Amygdala (tissue), 56 donors: ENCODE measurements around the gene TRIB2.
"Not testable (repeated sequence)": the region's sequence is repeated elsewhere in the genome, so short reads cannot be mapped to it uniquely, and the experiment has no call there.

Experiments
- DNase-seq, 56 donors: peaks; one replicate each; lab custom pipeline; 2025; lab: John Stamatoyannopoulos, UW

Gene TRIB2

DNA sequence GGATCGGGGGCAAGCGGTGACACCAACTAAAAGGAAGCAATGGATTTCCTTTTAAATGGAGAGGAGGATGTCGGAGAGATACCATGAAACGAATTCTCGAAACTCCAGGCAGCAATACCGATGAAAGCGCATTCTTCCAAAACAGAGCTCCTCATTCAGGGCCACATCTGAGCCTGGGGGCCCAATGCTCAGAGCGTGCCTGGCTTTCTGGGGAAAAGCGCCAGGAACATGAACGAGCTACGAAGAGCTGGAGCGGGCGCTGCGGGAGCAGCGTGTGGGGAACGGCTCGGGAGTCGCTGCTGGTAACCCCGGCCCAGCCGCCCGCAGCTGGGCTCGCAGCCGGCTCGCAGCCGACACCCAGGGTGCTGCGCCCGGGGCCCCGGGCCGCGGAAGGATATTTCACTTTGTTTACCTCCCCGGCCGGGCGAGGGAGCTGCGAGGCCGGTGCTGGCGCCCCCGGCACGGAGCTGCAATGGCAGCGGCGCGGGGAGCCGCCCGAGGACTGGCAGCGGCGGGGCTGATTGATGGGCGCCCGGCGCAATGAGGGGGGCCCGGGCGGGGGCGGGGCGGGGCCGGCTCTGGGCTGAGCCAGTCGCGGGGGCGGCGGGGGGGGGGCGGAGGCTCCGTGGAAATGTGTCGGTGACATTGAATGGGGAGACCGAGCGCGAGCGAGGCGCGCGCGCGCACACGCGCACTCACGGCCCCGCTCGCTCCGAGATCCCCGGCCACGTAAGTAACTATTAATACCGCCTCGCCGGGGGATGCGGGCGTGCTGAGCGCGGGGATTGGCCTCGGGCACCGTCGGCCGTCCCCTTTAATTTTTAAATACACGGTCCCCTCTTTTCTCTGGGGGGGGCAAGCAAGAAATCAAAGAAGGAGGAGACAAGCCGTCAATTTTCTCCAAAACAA lies at the start of gene TRIB2:
Gene TRIB2 (plus strand): TSS at position 655 of the 909 bp plus-strand sequence. CDS start 1,372 bp downstream, outside the sequence.
- peak; percentile 45 to 94 (median 85) for DNase-seq

DNA sequence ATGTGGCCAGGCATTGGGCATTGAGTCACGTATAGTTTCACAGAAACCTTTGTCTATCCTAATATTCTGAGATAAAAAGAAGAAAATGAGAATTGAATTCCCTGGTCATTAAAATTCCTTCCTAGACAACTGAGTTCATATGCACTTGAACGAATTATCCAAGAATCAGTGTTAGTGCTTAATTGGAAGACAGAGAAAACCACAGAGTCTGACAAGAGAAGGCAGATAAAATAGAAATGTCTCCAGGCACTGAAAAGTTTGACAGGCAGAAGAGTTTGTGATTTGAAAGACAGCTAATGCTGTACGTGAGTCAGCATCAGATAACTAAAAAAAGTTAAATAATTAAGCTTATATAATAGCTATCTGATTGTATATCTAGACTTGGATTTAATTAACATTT lies 47.7 kb upstream of the TRIB2 start:
- no peak for DNase-seq

DNA sequence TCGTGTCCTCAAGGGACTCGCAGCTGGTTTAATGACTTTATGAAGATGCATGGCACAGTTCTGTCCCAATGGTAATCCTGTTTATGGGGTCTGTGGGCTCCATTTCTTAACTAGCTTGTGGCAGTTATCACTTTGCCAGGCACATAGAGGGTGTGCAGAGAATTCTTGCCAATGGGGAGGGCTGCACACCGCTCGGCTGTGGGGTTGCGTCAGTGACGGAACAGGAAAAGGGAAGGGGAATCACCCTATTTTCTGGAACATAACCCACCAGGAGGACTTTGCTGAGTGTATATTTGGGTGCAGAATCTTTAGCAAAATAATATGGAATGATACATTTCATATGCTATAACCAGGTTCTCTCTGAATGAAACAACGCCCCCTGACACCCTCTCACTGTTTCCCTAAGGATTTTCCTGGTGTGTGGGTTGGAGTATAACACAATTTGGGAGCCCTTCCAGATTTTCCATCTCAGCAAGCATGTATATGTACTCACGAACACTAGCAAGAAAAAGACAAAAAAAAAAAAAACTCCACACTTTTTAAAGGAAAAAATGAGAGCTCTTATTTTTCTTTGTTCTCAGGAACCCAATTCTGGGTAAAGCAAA lies 43.9 kb upstream of the TRIB2 start:
- DNase-seq, result no peak

DNA sequence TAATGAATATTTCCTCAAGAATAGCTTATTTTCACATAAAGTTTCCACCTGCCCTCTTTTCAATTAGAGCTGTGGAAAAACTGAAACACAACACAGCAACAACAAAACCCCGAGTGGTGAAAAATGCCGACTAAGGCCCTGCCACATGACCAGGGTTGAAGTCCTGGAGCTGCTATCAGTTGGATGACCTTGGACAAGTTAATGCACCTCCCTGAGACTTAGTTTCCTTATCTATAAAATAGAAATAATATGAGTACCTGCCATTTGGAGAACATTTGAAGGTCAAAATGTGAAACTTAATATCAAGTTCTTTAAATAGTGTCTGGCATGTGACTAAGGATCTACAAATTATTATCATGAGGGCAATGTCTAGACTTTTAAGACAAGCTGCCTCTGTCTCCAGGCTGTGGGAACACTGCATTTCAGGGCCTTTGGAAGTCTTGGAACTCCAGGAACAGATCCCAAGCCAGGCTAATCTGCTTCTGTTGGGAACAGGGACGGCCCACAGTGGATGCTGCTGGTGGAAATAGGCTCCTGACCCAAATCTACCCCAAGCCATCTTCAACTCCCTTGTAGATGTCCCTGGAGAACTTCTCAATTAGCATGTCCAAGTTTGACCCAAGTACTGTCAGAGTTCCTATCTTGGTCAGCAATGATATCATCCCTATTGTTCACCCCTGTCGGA lies 42.0 kb upstream of the TRIB2 start:
- DNase-seq, result no peak

DNA sequence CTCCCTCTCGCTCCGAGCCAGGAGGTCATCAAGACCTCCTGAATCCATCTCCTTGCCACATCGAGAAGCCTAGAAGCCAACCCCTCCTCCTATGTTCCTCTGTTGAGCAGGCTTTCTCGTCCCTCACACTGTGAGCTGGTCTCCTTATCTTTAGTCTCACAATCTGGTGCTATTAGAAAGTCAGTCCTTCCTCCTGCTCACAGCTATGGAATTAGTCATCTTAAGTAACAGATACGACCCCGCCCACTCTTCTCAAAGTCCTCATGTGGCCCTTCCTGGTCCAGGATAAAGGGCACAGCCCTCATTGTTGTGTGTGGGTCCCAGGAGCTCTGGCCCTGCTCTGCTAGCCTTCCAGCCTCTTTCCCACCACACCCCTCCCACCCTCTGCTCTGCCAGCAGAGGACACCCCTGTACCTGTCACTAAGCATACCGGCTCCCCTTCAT lies 41.4 kb upstream of the TRIB2 start:
- DNase-seq, result no peak

DNA sequence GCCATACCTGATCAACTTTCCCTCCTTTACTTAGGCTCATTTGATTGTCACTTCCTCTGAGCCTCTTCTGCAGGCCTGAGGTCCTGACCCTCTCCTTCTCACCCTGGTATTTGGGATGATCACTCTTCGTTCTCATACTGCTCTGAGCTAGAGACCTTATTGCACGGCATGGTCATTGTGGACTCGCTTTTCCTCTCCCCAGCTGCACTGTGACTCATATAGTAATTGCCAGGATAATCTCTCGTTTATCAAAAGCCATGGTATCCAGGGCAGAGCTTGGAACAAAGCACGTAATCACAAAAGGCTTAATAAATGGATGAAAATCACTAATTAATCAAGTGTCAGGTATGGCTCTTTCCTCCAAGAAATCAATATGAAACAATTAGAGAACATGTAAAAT lies 40.9 kb upstream of the TRIB2 start:
- no peak for DNase-seq

DNA sequence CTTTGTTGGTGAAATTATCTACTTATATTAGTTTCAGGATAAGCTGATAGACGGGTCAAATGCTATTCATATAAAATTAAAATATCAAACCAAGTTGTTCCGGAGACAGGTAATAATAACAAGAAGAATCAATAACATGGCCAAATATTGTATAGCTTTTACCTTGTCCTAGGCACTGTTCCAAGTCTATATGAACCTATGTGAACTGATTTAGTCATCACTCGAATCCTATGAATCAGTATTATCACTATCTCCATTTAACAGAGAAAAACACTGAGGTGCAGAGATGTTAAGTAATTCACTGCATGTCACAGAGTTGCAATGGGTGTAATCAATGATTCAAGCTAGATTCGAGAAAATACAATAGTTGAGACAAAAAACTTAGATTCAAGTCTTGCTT lies 40.0 kb upstream of the TRIB2 start:
- DNase-seq, result no peak

DNA sequence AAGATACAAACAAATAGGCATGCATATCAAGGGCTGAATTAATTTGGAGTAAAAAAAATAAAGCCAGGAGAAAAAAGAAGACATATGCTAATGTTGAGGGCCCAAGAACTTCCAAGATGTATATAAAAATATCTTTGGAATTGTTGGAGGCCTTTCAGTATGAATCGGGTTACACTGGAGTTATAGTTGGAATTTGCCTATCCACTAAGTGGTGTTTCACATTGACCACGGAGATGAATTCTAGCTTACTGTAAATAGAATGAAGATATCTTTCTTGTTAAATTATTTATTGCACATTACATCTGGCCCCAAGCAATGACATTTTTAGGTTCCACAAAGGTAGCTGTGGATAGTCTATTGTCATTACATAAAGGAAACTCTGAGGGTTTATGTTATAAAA lies 38.5 kb upstream of the TRIB2 start:
- DNase-seq, result no peak

DNA sequence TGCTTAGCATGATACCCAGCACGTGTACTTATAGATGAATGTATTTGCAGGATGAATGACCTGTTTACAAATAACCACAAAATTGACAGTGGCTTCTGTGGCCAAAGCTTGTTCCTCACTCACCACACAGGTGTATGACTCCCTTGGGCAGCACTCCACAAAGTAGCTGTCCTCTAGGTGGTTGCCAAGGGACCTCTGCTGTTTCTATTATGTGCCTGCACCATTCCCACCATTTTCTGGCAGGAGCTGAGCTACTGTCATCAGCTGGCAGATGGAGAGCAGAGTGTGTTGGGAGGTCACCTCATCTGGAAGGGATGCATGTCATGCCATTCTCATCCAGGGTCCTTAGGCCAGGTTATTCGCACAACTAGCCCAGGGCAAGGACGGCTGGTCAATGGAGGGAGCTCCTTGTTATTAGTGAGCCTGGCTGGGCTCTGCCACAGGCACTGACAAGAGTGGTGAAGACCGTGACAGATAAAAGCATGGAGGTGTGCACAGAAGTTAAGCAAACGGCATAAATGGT lies 37.1 kb upstream of the TRIB2 start:
- no peak for DNase-seq

DNA sequence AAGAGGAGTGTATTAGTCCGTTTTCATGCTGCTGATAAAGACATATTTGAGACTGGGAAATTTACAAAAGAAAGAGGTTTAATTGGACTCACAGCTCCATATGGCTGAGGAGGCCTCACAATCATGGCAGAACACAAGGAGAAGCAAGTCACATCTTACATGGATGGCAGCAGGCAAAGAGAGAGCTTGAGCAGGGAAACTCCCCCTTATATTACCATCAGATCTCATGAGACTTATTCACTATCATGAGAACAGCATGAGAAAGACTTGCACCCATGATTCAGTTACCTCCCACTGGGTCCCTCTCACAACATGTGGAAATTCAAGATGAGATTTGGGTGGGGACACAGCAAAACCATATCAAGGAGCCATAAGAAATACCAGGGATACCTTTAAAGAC lies 36.6 kb upstream of the TRIB2 start:
- not testable (repeated sequence) for DNase-seq

DNA sequence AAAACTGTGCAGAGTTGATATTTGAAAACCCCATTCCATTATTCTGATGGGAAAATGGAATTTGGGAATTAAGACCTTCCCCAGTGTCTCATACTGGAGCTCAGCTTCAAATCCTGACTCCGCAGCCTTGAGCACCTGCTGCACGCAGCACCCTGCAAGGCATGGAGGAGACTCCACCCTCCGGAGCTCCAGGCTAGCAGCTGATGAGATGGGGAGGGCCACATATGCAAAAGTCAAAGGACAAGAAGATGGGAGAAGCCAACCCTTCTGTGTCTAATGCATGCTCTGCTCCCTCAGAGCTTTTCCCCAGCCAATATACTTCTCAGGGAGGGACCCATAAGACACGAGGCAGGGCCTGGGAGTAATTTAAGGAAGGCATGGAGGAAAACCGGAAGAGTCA lies 34.7 kb upstream of the TRIB2 start:
- no peak for DNase-seq

DNA sequence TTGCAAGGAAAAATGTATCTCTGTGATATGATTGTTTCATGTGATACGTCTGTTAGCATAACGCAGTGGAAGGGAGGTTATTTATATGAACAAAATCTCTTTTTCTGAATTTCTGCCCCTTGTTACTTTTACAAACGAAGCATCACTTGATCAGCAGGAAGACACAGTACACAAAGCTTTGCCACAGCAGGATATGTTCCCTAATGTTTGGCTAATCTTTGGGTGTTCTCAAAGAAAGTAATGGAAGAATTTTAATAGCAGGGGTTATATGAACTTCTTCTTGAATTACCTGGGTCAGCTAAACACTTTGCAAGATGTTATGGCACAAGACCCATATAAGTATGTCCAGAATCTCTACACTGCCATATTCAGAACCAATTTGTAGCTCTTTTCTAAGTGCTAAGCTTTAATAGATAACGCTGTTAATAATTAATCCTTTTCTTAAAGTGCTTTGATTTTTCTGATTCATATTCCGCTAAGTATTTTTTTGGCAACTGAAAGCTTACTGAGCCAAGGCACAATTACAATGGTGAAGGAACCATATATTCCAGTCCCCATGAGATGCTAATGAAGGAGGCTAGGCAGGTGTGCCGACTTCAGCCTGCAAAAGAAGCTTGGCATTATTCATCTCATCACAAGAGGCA lies 33.2 kb upstream of the TRIB2 start:
- DNase-seq, result no peak

DNA sequence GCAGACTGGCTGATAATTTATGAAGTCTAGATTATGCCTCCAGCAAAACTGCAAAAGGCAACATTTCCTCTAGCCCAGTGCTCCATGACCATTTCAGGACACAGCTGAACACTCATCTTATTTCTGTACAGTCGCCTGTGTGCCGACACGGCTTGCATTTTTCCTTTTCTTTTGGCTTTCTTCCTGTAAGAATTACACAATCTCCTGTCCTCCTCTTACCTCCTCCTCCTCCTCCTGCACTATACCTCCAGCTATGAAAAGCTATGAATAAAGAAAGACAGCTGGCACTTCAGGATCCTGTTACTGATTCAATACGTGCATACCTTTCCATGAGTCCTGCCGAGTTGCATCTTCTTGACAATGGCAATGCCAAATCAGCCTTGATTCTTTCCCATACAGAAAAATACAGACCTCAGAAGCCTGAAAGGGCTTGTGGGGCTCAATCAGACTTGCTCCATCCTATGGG lies 32.2 kb upstream of the TRIB2 start:
- DNase-seq, result no peak

DNA sequence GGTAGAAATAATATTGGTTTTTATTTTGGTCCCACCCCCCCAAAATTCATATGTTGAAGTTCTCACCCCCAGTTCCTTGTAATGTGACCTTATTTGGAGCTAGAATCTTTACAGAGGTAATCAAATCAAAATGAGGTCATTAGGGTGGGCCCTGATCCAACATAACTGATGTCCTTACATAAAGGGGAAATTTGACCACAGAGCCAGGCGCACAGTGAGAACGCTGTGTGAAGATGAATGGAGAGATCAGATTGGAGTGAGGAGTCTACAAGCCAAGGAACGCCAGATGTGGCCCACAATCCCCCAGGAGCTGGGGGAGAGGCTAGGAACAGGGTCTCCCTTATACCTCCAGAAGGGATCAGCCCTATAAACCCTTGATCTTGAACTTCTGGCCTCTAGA lies 31.6 kb upstream of the TRIB2 start:
- no peak for DNase-seq

DNA sequence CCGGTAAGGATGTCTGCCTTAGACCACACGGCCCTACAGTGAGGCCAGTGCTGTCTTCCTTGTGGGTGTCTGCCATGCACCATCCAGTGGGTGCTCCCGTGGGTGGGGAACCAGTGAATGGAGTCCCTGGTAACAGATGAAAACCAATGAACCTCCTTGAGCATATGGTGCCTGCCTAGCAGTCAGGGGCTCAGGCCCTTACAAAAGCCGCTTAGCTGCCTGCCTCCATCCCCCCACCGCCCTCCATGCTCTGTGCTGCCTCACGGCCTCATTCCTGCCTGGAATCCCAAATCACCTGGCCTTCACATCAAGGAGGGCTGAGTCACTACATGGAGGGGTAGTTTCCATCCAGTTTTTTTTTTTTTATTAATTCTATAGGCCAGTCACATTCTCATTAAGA lies 30.8 kb upstream of the TRIB2 start:
- DNase-seq, result no peak

DNA sequence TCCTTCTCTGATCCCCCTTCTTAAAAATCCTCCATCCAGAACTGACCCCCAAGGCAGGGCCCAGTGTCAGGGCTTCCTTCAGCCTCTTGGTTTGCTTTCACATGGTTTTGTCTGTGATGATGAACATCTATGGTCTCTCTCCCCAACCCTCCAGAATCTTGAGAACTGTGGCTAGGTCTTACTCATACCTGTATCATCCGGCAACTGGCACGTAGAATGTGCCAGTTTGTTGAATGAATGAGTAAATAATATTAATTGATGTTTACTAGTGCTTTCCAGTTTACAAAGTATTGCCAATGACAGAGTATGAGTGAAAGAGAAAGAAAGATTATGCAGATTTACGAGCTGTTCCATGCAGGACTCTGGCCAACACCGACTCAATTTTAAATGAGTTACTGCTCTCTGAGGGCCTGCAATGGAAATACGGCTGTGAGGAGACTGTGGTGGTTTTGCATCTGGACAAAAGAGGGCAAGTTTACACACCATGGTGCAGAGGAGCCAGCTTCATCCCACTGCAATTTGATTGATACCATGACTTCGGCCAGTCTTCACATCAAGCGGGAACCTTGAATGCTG lies 29.9 kb upstream of the TRIB2 start:
- DNase-seq, result no peak

DNA sequence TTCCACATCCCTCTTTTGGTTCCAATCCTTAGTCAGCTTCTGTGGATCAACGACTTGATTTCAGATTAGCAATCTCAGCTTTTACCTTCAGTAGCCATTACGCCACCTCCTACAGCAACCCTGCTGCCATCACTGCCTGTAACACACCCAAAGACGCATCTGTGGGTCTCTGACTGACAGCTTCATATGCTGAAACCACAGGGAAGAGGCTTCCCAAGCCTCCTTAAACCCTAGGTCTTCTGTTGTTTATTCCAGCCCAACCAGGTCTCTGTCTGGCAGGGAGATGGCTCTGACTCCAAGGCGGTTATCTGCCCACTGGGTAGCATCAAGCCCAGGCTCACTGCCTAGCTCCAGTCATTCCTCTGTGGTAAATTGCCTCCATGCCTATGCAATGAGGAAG lies 28.6 kb upstream of the TRIB2 start:
- DNase-seq, result no peak

DNA sequence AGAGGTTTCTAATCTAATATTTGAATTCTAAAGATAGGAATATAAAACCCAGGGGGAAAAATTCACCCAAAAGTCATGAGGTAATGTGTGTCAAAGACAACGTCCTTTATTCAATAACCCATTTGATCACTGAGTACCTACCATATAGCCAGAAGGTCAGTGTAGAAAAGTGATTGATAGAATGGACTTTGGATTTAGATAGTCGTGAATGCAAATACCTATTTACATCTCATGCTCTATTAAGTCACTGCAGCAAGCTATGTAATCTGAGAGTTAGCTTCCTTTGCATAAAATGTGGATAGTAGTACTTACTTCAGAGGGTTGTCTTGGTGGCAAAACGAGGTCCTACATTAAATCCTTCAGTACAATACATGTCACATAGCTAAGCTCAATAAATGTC lies 27.8 kb upstream of the TRIB2 start:
- DNase-seq, result no peak

DNA sequence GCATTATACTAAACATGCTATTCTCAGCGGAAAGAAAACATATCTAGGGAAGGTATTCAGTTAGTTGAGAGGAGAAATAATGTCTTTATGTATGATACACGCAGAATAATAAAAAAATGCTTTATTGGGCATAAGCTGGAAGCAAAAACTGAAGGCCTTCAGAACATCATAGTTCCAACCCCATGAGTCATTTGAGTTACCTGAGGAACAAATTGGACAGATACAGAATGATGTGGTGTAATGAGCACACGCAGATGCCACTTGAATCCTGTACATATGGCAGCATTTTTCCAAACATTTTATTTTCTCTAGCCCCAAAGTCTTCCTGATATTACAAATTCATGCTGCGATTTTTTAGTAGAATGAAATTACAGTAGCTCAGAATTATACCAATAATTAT lies 23.2 kb upstream of the TRIB2 start:
- DNase-seq, result no peak
